ENCODE results near the gene MGME1. TPM values are rescaled to one million over a fixed set of nuclear protein-coding genes. Genes with fewer than 3 reads are reported as not detected.

MGME1 gene
- total and polyA plus RNA-seq, 9 of the 15 experiments (the other 6 are each of a cell fraction or from before 2014, with no cell fraction given), result 13.4 to 45.1 (median 30.6) TPM

DNA sequence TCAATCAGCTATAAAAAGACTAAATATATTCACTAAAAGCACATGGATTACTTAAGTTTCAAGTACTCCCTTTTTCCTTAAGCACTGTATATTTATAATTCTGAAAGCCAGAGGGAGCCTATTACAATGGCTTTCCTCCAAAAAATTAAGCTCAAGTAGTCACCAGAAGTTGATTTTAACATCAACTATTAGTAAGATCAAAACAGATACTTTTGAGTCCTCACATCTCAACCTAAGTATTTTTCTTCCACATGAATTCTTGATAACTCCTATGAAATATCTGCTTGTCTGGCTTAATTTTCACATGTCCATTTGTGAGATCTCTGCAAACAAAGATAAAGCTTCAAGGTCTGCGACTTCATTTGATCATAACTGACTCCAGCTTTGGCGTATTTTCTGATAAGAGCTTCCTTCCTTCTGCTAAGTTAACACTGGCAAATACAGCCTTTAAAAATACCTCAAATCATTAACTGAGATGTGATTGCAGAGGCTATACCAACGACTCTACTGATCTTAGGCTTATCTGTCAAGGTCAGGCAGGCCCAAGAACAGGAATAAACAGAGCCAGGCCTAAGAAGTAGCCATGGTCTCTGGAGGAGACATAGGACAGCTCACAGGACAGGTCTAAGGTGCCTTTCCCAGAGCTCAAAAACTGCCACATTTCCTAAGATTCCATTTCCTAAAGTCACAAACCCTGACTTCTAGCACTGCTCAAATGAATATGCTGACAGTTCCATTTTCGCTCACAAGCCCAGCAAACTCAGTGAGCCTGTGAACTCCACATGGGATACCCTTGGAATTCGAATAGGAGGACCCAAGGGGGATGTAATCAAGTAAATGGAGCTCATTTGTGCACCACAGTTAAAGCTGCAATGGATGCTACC is 10.2 kb upstream of the MGME1 start (continued):
- no peak for TF ChIP-seq SP1 (CRISPR knock-in tag; IDR thresholded peaks at IDR 0.05)
- TF ChIP-seq ZNF780A (CRISPR knock-in tag; IDR thresholded peaks at IDR 0.05), result no peak
- peak; percentile 58; the same call in 1 of the 2 replicates for TF ChIP-seq ARID3A (IDR thresholded peaks at IDR 0.05; ENCODE audit: borderline replicate concordance, low read depth, low read length)
- TF ChIP-seq RFX7 (CRISPR knock-in tag; IDR thresholded peaks at IDR 0.05), result 0 out of 2 replicates have a peak, but pooled peaks have one; percentile 6
- no peak for TF ChIP-seq ZNF449 (CRISPR knock-in tag; IDR thresholded peaks at IDR 0.05)
- TF ChIP-seq CCNT2 (IDR thresholded peaks at IDR 0.05; ENCODE audit: borderline replicate concordance, extremely low read depth, insufficient read length, low read depth, low read length), result peak; percentile 54
- no peak for TF ChIP-seq ZNF263 (CRISPR knock-in tag; IDR thresholded peaks at IDR 0.05; ENCODE audit: borderline replicate concordance)
- no peak for TF ChIP-seq ZKSCAN3 (CRISPR knock-in tag; IDR thresholded peaks at IDR 0.05)
- TF ChIP-seq ATF7 (IDR thresholded peaks at IDR 0.05), result 0 out of 2 replicates have a peak, but pooled peaks have one; percentile 45
- TF ChIP-seq CTBP1 (IDR thresholded peaks at IDR 0.05; ENCODE audit: borderline replicate concordance), result peak; percentile 62; the same call in 1 of the 2 replicates
- TF ChIP-seq MAFG (tag; conservative IDR thresholded peaks at IDR 0.05), result peak; percentile 39; the same call in 1 of the 2 replicates
- TF ChIP-seq ZNF140 (CRISPR knock-in tag; IDR thresholded peaks at IDR 0.05), result no peak
- TF ChIP-seq MYNN (IDR thresholded peaks at IDR 0.05), result peak; percentile 18; the same call in 1 of the 2 replicates
- no peak for TF ChIP-seq MYNN (CRISPR knock-in tag; IDR thresholded peaks at IDR 0.05)
- TF ChIP-seq ETS2 (tag; IDR thresholded peaks at IDR 0.05; ENCODE audit: borderline replicate concordance, poor library complexity, severe bottlenecking), result no peak
- TF ChIP-seq, protein P1, sequence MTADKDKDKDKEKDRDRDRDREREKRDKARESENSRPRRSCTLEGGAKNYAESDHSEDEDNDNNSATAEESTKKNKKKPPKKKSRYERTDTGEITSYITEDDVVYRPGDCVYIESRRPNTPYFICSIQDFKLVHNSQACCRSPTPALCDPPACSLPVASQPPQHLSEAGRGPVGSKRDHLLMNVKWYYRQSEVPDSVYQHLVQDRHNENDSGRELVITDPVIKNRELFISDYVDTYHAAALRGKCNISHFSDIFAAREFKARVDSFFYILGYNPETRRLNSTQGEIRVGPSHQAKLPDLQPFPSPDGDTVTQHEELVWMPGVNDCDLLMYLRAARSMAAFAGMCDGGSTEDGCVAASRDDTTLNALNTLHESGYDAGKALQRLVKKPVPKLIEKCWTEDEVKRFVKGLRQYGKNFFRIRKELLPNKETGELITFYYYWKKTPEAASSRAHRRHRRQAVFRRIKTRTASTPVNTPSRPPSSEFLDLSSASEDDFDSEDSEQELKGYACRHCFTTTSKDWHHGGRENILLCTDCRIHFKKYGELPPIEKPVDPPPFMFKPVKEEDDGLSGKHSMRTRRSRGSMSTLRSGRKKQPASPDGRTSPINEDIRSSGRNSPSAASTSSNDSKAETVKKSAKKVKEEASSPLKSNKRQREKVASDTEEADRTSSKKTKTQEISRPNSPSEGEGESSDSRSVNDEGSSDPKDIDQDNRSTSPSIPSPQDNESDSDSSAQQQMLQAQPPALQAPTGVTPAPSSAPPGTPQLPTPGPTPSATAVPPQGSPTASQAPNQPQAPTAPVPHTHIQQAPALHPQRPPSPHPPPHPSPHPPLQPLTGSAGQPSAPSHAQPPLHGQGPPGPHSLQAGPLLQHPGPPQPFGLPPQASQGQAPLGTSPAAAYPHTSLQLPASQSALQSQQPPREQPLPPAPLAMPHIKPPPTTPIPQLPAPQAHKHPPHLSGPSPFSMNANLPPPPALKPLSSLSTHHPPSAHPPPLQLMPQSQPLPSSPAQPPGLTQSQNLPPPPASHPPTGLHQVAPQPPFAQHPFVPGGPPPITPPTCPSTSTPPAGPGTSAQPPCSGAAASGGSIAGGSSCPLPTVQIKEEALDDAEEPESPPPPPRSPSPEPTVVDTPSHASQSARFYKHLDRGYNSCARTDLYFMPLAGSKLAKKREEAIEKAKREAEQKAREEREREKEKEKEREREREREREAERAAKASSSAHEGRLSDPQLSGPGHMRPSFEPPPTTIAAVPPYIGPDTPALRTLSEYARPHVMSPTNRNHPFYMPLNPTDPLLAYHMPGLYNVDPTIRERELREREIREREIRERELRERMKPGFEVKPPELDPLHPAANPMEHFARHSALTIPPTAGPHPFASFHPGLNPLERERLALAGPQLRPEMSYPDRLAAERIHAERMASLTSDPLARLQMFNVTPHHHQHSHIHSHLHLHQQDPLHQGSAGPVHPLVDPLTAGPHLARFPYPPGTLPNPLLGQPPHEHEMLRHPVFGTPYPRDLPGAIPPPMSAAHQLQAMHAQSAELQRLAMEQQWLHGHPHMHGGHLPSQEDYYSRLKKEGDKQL (CRISPR knock-in tag; IDR thresholded peaks at IDR 0.05; ENCODE audit: borderline replicate concordance), result no peak
- no peak for TF ChIP-seq RFX1 (IDR thresholded peaks at IDR 0.05)
- no peak for TF ChIP-seq ZKSCAN1 (IDR thresholded peaks at IDR 0.05; ENCODE audit: low read depth, low read length)
- no peak for TF ChIP-seq NFE2L1 (tag; IDR thresholded peaks at IDR 0.05; ENCODE audit: borderline replicate concordance, low read depth)
- no peak for TF ChIP-seq CBX1 (IDR thresholded peaks at IDR 0.05; ENCODE audit: low read depth)
